HUES6 (cell line): ENCODE data around the gene CFAP52.
"Not testable (repeated sequence)": the region's sequence is repeated elsewhere in the genome, so short reads cannot be mapped to it uniquely, and the experiment has no call there.

Experiments
- H3K27ac ChIP-seq: 2 replicates; pipeline ENCODE4 v1.7.0; 2013; ENCODE audit warnings: low read depth, mild to moderate bottlenecking, low read length, inconsistent platforms
- H3K27me3 ChIP-seq: 2 replicates; pipeline ENCODE4 v1.6.1; 2013; ENCODE audit warnings: low read length; ENCODE audit not compliant: control insufficient read depth, insufficient read depth
- H3K36me3 ChIP-seq: 2 replicates; pipeline ENCODE4 v1.6.1; 2013; ENCODE audit warnings: low read length; ENCODE audit not compliant: control insufficient read depth, insufficient read depth
- H3K4me1 ChIP-seq: 2 replicates; pipeline ENCODE4 v1.6.1; 2013; ENCODE audit warnings: low read length; ENCODE audit not compliant: control insufficient read depth, insufficient read depth
- H3K4me3 ChIP-seq: 2 replicates; pipeline ENCODE4 v1.5.1; 2013; ENCODE audit warnings: low read depth, low read length
- H3K9ac ChIP-seq: one replicate; pipeline ENCODE4 v1.6.1; 2013; ENCODE audit warnings: mild to moderate bottlenecking, low read length
- H3K9me3 ChIP-seq: 2 replicates; pipeline ENCODE4 v1.6.1; 2013; ENCODE audit warnings: low read depth, low read length; ENCODE audit not compliant: control insufficient read depth, insufficient read depth

The CFAP52 gene

GRCh38 chr17:9645851-9646545 lies 69.6 kb downstream of the CFAP52 start:
- Histone ChIP-seq H3K9me3 (no peaks in the 10 kb centered on the region), H3K4me1 (peaks cover 12% of the 10 kb centered on the region), H3K4me3 (peak overlapping the region; percentile 71), H3K27me3 (peaks cover 10% of the 10 kb centered on the region), H3K9ac (peak overlapping the region; percentile 81), H3K27ac (no peak overlapping the region), H3K36me3 (no peaks in the 10 kb centered on the region)

- Histone ChIP-seq H3K9me3 (no peaks in the 10 kb centered on the region), H3K4me3 (peak overlapping the region; percentile 71), H3K9ac (peak overlapping the region; percentile 81), H3K27me3 (peaks cover 10% of the 10 kb centered on the region), H3K27ac (no peak overlapping the region), H3K36me3 (no peaks in the 10 kb centered on the region), H3K4me1 (peaks cover 12% of the 10 kb centered on the region)
Measured at GRCh38 chr17:9646546-9646885, 70.1 kb downstream of the CFAP52 start.

- Histone ChIP-seq H3K27me3 (peaks cover 10% of the 10 kb centered on the region), H3K36me3 (no peaks in the 10 kb centered on the region), H3K4me1 (peaks cover 12% of the 10 kb centered on the region), H3K27ac (no peak overlapping the region), H3K9ac (no peak overlapping the region), H3K4me3 (peak overlapping the region; percentile 71), H3K9me3 (no peaks in the 10 kb centered on the region)
Measured at GRCh38 chr17:9647014-9647413, 70.6 kb downstream of the CFAP52 start.

GRCh38 chr17:9648521-9649110 lies 72.2 kb downstream of the CFAP52 start:
- Histone ChIP-seq H3K9me3 (no peaks in the 10 kb centered on the region), H3K27me3 (peaks cover 10% of the 10 kb centered on the region), H3K4me3 (no peak overlapping the region; the same call in 1 of the 2 replicates), H3K9ac (no peak overlapping the region), H3K4me1 (peaks cover 12% of the 10 kb centered on the region), H3K36me3 (no peaks in the 10 kb centered on the region), H3K27ac (no peak overlapping the region; the same call in 1 of the 2 replicates)

- Histone ChIP-seq H3K9ac (no peak overlapping the region), H3K9me3 (no peaks in the 10 kb centered on the region), H3K4me1 (no peaks in the 10 kb centered on the region), H3K27ac (no peak overlapping the region), H3K27me3 (no peaks in the 10 kb centered on the region), H3K36me3 (peaks cover 8% of the 10 kb centered on the region; the same call in 1 of the 2 replicates), H3K4me3 (no peak overlapping the region)
Measured at GRCh38 chr17:9658593-9659211, 82.3 kb downstream of the CFAP52 start.

GRCh38 chr17:9661027-9661426 lies 84.6 kb downstream of the CFAP52 start:
- Histone ChIP-seq H3K27ac (no peak overlapping the region), H3K9me3 (0 out of 2 replicates have a peak, but pooled peaks cover 4% of the 10 kb centered on the region)

GRCh38 chr17:9663511-9663910 lies 87.1 kb downstream of the CFAP52 start:
- H3K27me3 ChIP-seq = not testable (repeated sequence)

More at GRCh38 chr17:9661027-9661426, 84.6 kb downstream of the CFAP52 start:
- Histone ChIP-seq H3K27me3 (no peaks in the 10 kb centered on the region), H3K4me1 (no peaks in the 10 kb centered on the region), H3K36me3 (peaks cover 13% of the 10 kb centered on the region; the same call in 1 of the 2 replicates), H3K9ac (no peak overlapping the region), H3K4me3 (no peak overlapping the region)

GRCh38 chr17:9666461-9667050 lies 90.1 kb downstream of the CFAP52 start:
- Histone ChIP-seq H3K27me3 (no peaks in the 10 kb centered on the region), H3K9me3 (0 out of 2 replicates have a peak, but pooled peaks cover 4% of the 10 kb centered on the region), H3K36me3 (peaks cover 17% of the 10 kb centered on the region; the same call in 1 of the 2 replicates), H3K27ac (no peak overlapping the region), H3K9ac (no peak overlapping the region), H3K4me1 (peaks cover 4% of the 10 kb centered on the region; the same call in 1 of the 2 replicates), H3K4me3 (no peak overlapping the region)

More at GRCh38 chr17:9663511-9663910, 87.1 kb downstream of the CFAP52 start:
- not testable (repeated sequence) for H3K27ac ChIP-seq, H3K4me3 ChIP-seq, H3K4me1 ChIP-seq, H3K9ac ChIP-seq, H3K9me3 ChIP-seq
- peaks cover 17% of the 10 kb centered on the region; the same call in 1 of the 2 replicates for H3K36me3 ChIP-seq

- H3K27me3 ChIP-seq = no peaks in the 10 kb centered on the region
- H3K36me3 ChIP-seq = peaks cover 15% of the 10 kb centered on the region; the same call in 1 of the 2 replicates
- H3K27ac ChIP-seq = no peak overlapping the region
- 0 out of 2 replicates have a peak, but pooled peaks cover 4% of the 10 kb centered on the region for H3K9me3 ChIP-seq
- H3K9ac ChIP-seq = no peak overlapping the region
- peaks cover 4% of the 10 kb centered on the region; the same call in 1 of the 2 replicates for H3K4me1 ChIP-seq
- no peak overlapping the region for H3K4me3 ChIP-seq
Measured at GRCh38 chr17:9668517-9668916, 92.1 kb downstream of the CFAP52 start.

GRCh38 chr17:9669551-9670008 lies 93.1 kb downstream of the CFAP52 start:
- no peak overlapping the region for H3K4me3 ChIP-seq
- no peak overlapping the region for H3K9ac ChIP-seq
- H3K27ac ChIP-seq = no peak overlapping the region
- no peaks in the 10 kb centered on the region for H3K27me3 ChIP-seq
- H3K4me1 ChIP-seq = peaks cover 4% of the 10 kb centered on the region; the same call in 1 of the 2 replicates
- 0 out of 2 replicates have a peak, but pooled peaks cover 4% of the 10 kb centered on the region for H3K9me3 ChIP-seq
- H3K36me3 ChIP-seq = peaks cover 15% of the 10 kb centered on the region; the same call in 1 of the 2 replicates
